M059J (cell line): Measurements from ENCODE around the gene ZNF474. TPM values are rescaled to one million over a fixed set of nuclear protein-coding genes. Genes with fewer than 3 reads are reported as not detected.
A peak's percentile ranks its signal among the peaks of the same experiment; 100 is the strongest.
"Not testable (repeated sequence)": the region's sequence is repeated elsewhere in the genome, so short reads cannot be mapped to it uniquely, and the experiment has no call there.

Experiments used
- DNase-seq: peaks from one replicate; pipeline ENCODE4 v3.0.0-alpha.2; 2012; ENCODE audit warnings: low read depth
- total RNA-seq: library from RNA; depleted of rRNA; stranded (reverse); fragments of >200 nt; shearing (Covaris generic); gene quantifications from 2 replicates; pipeline ENCODE4 v1.2.3, GENCODE V29; 2014; rRNA removed

Gene ZNF474
- not detected in 2 replicates for total RNA-seq

DNA sequence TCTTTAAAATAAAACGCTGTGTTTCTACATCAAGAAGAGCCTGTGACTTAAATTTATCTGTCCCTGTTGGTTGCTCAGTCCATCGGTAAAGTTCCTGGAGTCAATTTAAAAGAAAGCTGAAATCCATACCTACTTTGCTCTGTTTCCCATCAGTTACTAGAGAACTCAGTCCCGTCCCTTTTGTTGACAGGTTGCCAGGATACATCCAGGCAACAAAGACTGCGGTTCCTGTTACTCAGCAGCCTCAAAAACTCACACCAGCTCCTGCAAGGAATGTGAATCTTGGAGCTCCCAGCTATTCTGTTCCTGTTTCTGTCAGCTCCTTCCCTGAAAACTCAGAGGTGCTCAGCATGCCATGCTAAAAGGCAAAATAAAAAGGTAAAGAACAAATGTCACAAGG lies at the start of gene ZNF474:
Gene ZNF474 (plus strand): TSS at position 241 of the 400 bp plus-strand sequence. CDS start 22,445 bp downstream, outside the sequence.
- peak; percentile 99 for DNase-seq

DNA sequence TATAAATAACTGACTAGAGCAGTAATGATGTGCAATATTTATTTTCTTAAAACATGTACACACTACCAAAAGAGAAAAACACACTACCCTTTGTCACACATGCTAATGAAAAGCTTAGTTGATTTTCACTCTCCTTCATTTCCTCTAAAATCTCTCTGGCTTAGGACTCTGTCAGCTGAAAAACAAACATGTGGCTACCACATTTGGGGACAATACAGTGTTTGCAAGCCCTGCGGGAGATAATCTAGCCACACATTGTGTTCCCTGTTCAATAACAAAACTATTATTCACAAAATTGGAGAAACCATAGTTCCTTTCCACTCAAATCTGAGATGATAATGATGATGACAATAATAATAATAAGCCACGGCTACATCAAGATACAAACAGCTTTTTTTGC lies 47.8 kb upstream of the ZNF474 start:
- DNase-seq = no peak

DNA sequence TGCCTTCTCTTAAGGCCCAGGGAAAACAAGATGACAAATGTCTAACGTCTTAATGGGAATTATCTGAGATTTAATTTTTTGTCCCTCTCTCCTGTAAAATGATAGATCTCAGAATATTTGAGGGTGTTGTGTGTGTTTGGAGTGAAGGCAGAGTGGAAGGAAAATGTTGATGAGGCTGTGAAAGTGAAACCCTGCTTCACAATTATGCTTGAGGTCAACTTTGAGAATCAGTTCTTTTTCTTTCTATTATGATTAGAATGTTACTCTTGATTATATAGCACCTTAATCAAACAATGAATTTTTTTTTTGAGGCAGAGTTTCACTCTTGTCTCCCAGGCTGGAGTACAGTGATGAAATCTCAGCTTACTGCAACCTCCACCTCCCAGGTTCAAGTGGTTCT lies 45.8 kb upstream of the ZNF474 start:
- DNase-seq = no peak

DNA sequence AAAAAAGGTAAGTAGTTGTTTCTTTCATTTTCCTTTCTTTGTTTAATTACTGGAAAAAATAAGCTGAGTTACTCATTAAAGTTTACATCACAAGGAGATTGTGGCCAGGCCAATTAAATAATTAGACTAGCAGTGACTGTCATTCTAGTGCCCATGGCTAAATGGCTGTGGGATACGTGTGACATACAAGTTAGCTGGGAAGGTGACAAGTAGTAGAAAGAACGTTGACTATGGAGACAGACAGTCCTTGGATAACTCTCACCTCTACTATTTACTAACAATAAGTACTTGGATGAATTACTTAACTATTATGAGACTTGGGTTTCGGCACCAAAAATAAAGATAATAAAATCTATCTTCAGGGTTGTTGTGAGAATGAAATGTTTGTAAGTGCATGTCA lies 44.3 kb upstream of the ZNF474 start:
- DNase-seq = no peak

DNA sequence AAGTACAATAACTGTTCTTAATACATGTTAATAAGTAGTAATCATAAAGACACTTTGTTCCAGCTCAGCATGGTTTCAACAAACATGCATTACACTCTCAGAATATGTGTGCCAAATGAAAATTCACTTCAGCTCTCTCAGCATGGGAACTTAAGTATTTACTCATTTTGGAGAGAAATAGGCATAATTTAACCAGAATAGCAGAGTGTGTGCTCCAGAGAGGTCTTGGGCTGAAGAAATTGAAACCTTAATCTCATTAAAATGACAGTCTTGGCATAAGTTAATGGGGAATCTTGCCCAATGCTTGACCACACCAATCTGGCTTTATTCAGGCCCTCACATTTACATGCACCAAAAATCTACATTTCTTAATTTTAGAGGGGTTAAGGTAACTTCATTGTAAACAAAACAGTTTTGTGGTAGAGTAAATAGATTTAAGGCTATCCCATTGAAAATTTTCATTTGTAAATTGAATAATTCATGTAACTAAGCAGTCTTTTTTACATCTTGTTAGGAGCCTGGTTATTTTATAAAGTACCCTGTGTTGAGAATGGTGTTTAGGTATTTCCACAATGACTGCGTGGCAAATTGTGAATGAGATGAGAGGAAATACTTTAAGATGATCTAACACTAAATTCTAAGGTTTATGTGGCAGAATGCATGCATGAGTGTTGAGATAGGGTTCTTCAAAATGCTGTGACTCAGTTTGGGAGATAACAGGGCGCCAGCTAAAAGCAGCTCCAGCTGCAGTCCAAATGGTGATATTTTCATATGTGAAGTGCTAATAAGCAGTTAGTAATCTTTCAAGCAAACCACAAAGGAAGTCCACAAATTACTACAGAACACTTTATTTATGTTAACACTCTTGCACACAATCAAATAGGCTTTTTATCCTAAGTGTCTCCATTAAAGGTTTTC lies 40.0 kb upstream of the ZNF474 start:
- peak; percentile 73 for DNase-seq

GRCh38 chr5:122091936-122092600 lies 37.3 kb upstream of the ZNF474 start:
- peak; percentile 63 for DNase-seq

DNA sequence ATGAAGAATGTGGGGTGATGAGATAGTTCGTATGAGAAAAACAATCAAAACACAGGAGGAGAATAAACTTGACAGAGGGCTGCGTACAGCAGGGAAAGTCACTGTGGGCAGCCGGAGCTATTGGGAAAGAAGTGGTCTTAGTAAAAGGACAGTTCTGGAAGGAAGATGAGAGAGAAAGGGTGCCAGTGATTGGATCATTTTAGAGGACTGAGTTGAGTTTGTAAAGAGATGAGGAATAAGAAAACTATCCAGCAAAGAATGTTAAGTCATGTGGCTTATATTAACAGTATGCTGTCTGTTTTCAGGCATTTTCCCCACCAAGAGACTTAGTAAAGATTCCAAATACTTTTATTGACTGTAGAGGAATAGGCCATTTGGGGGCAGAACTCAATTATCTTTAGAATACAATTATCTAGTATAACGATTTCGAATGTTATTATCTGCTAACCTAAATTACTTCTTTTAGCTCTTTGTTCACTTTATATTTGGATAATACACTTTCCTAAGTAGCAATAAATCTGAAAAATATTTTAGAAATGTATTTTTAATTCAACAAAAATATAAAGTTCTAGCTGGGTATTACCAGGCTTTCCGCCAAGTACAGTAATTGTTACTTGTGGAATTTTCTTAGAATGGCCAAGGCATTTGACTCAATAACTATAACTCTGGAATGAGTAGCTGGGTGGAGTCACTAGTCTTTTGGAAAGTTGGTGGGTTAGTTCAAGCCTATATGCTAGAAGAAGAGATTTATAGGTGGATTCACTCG lies 35.7 kb upstream of the ZNF474 start:
- DNase-seq = peak; percentile 42

- DNase-seq = not testable (repeated sequence)
These were observed 35.1 kb upstream of the ZNF474 start for GRCh38 chr5:122094251-122094650.

DNA sequence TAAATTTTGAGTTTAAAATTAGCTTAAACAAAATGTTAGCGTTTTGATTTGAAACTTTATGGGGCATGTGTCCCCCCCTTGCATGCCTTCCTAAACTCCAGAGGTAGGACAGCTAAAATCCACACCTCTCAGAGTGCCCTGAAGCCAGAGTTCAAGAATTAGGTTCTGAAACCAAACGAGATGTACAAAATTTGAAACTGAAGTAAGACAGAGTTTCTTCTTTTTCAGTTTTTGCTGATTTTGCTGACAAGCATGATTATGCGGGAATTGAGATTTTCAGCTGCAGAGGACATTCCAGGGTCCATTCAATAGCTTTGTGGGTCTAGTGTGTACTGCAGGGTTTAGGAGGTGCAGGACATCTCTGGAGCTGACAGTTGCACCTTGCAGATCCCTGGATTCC lies 34.2 kb upstream of the ZNF474 start:
- DNase-seq = no peak

DNA sequence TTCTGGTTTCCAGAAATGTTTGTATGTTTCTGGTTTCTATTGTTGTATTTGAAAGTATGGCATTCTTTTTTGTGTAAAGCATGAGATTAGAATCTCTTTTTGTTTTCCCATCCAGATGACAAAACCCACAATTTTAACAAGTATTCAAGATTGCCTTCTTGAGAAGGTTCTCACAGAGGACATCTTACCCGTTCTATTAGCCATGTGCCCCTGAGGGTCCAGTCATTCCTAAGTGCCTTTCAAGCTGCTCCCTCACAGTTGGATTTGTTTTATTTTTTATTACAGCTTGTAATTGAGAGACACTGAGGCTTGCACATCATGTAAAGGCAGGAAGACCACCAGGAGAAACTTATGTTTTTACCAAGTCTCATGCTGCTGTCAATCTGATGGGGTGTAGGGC lies 32.0 kb upstream of the ZNF474 start:
- DNase-seq = no peak

DNA sequence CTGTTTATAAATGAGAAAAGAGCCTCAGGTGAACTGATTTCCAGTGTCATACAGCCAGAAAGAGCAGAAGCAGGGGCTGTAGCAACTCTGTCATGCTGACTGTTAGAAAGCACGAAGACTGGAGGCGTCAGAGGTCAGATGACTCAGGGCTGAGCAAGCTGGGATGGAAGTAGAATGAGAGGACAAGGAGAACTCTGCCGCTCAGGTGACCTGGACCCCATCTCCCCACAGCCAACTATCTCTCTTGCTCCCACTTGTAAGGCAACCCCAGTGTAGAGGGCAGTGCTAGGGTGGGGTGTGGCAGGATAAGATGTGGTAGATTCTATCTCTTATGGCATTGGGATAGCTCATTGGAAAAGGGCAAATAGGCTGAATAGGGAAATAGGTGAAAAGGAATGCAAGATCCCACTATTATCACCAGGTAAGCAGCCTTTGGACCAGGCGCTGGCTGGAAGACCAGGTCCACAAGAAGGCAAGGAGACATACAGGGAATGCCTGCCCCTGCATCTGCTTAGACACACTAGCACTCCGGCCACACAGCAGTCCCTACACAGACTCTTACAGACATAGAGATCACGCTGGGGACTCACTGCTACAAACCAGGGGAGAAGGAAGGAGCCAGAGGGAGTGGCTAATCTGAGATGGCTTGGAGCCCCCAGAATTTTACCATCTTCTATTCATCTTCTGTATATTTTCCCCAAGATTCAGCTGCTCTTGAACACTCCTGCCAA lies 30.1 kb upstream of the ZNF474 start:
- DNase-seq = peak; percentile 84

DNA sequence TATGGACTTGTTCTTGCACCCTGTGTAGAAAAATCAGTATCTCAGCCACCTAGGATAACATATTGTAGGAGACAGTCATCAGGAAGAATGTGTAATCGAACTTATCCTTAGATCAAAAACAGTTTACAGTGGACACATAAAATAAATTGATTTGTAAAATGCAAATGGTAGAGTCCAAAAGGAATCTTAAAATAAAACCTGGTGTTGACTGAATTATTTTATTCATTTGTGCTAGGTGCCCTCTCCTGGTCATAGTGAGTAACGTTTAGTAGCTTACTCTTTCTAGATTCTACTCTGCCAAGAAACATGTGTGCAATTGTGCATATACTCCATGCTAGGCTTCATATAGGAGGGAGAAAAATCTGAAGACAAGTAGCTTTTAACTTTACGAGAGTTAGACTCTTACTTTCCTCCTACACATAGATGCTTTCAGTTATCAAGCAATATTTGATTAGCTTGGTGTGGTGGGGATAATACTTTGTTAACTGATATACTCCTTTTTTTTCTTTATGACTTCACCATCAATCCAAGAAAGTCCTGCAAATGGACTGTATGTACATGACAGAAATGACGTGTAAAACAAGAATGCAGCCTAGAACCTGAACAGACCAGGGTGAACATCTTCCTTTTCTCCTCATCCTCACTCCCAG lies 27.6 kb upstream of the ZNF474 start:
- DNase-seq = peak; percentile 66

- no peak for DNase-seq
These were observed 26.5 kb upstream of the ZNF474 start for GRCh38 chr5:122102825-122103224.

DNA sequence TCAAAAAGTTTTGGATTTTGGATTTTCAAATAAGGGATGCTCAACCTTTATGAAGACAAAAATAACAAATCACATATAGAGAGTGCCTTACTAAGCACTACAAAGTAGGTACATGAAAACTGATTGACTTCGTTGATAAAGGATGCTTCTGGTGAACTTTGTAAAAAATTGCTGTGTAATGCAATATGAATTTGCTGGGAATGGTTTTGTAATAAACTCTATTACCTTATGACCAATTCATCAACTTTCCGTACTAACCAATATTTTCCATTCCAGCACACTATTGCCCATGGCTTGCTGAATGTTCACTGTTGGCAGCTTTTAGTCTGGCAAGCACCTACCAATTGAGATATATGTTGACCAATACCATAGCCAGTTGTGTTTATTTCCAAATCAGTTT lies 23.4 kb upstream of the ZNF474 start:
- no peak for DNase-seq

DNA sequence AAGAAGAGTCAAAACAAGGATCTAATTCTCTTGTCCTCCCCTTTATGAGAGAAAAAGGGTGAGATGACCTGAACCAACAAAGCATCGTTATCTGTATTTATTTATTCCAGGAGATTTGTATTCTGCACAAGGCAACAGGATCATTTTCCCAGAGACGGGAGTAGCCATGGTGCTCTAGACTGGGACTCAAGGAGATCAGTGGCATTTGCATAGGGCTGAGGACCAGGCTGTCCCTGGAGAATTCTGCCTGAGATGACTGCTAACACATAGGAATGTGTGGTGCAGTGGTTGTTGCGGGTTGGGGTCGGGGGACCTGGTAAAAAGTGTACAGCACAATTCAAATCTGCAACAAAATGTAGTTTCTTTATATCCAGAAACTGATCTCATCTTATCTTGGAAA lies 22.3 kb upstream of the ZNF474 start:
- no peak for DNase-seq

DNA sequence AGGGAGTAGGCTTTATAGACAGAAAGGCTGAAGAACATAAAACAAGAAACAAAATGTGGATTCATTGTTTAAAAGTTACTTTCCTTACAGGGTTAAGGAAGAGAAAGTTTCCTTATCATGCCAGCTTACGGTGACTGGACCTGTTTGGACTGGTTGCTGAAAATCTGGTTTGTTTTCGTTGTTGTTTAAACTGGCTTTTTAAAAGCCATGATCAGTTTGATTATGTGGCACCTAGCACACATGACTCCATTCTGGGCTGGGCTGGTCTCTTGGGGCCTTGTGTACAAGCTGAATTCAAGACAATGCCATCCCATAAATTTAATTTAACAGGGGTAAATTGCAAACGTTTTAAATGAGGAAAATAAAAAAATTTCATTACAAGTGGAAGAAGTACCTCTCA lies 18.4 kb upstream of the ZNF474 start:
- no peak for DNase-seq

- no peak for DNase-seq
These were observed 17.9 kb upstream of the ZNF474 start for GRCh38 chr5:122111460-122111859.

GRCh38 chr5:122112063-122112462 lies 17.3 kb upstream of the ZNF474 start:
- no peak for DNase-seq

DNA sequence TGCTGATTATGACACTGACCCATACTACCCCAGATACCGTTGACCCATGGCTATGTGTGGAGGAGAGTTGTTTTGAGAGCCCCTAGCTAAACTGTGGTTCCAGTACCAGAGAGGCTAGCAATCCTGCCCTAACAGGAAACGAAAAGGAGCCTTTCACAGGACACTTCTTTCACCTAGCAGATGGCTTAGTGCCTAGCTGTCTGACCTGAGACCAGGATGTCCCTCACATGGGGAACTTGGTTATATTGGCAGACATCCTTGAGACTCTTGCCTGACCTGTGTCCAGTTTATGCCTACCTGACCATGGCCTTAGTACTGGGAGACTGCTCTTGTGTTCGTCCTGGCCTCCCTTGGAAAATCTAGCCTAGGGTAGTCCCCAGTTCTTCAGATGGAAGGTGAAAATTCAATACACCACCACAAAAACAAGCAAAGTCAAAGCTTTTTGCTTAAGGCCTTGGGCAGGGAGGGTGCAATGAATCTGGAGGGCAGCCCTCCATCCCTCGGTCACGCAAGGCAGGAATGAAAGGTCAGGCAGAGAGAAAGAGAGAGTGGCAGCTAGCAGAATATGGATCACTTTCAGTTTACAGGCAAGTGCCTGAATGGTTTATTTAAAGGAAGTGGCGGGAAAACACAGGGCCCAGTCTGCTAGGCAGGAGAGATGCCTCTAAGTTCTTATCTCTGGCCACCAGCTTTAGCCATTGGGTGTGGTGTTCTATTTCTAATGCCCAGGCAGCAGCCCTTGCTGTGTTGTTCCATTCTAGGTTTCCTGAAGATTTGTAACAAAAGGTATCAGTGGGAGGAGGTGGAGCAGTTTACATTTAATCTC lies 16.4 kb upstream of the ZNF474 start:
- DNase-seq = no peak

- DNase-seq = no peak
These were observed 14.8 kb upstream of the ZNF474 start for GRCh38 chr5:122114501-122114900.
